ENCODE data around the gene STX1B. TPM values are rescaled to one million over a fixed set of nuclear protein-coding genes. Genes with fewer than 3 reads are reported as not detected.

STX1B gene
- total and polyA plus RNA-seq, 2 of the 8 experiments (the other 6 are each of a cell fraction or from before 2014, with no cell fraction given), result 8.9 to 20.2 TPM

DNA sequence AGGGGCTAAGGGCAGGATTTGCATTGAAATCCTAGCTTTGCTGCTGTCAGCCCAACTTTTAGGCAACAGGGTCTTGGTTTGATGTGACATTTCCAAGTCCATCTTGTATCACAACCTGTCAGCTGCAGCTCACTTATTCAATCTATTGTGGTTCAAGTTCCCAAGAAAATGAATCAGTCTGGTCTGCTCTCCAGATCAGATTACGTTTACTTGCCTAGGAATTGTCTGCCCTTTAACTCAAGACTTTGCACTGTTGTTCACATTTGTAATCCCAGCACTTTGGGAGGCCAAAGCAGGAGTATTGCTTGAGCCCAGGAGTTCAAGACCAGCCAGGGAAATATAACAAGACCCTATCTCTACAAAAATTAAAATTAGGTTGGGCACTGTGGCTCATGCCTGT, 32.9 kb upstream of the STX1B start (continued):
- TF ChIP-seq MAFK (IDR thresholded peaks at IDR 0.05; ENCODE audit: low read depth, low read length) (no peak), RNF2 (IDR thresholded peaks at IDR 0.05; ENCODE audit: borderline replicate concordance, low read depth, low read length, missing control alignments, poor library complexity, severe bottlenecking) (no peak), TCF12 (IDR thresholded peaks at IDR 0.05; ENCODE audit: low read depth, low read length) (no peak), RXRA (IDR thresholded peaks at IDR 0.05; ENCODE audit: insufficient read depth, low read depth, low read length) (no peak), SRF (IDR thresholded peaks at IDR 0.05; ENCODE audit: low read depth, low read length) (no peak), BRCA1 (IDR thresholded peaks at IDR 0.05; ENCODE audit: low read depth, low read length) (no peak), SUZ12 (IDR thresholded peaks at IDR 0.05; ENCODE audit: low read length) (no peak), BACH1 (IDR thresholded peaks at IDR 0.05; ENCODE audit: low read length) (no peak), EGR1 (IDR thresholded peaks at IDR 0.05; ENCODE audit: borderline replicate concordance, low read depth, low read length) (no peak), CHD7 (IDR thresholded peaks at IDR 0.05; ENCODE audit: insufficient replicate concordance, low read length) (no peak), ASH2L (IDR thresholded peaks at IDR 0.05; ENCODE audit: low read length) (no peak)
